Transverse colon (tissue), 4 donors: ENCODE measurements around the gene MAP3K12. TPM values are rescaled to one million over a fixed set of nuclear protein-coding genes. Genes with fewer than 3 reads are reported as not detected.

Source experiments
- DNase-seq: peaks from one replicate; pipeline ENCODE4 v3.0.0-alpha.2; 2019
- H3K27ac ChIP-seq, 4 donors: fragments of 200-600 bp; sonication (generic); 2 replicates each; pipeline ENCODE4 v1.5.1; 2016 to 2018; ENCODE audit warnings: inconsistent platforms in 4 of 4
- H3K27me3 ChIP-seq: fragments of 200-600 bp; sonication (generic); 2 replicates; pipeline ENCODE4 v1.5.1; 2017; ENCODE audit warnings: inconsistent platforms
- H3K36me3 ChIP-seq, 4 donors: fragments of 200-600 bp; sonication (generic); 2 replicates each; pipeline ENCODE4 v1.5.1; 2017 to 2019; ENCODE audit warnings: inconsistent platforms in 4 of 4
- H3K4me1 ChIP-seq, 4 donors: fragments of 200-600 bp; sonication (generic); 2 replicates each; pipeline ENCODE4 v1.5.1; 2017 to 2020; ENCODE audit warnings: inconsistent platforms in 4 of 4
- H3K4me3 ChIP-seq, 4 donors: fragments of 200-600 bp; sonication (generic); 1 replicate in 1 of 4; 2 replicates in 3 of 4; pipeline versions ENCODE4 v1.5.1 to v1.6.1; 2017 to 2019; ENCODE audit warnings: inconsistent platforms in 4 of 4
- H3K9me3 ChIP-seq, 2 donors: fragments of 200-600 bp; sonication (generic); 2 replicates each; pipeline ENCODE4 v1.5.1; 2017 to 2019; ENCODE audit warnings: inconsistent platforms in 2 of 2
- CTCF ChIP-seq, 5 experiments: fragments of 200-600 bp in 3 of 5; fragments of 450-650 bp in 2 of 5; sonication (generic) in 3 of 5; IDR thresholded peaks; 1 replicate in 2 of 5; 2 replicates in 3 of 5; pipeline ENCODE4 v1.5.1; 2016 to 2017; ENCODE audit warnings: antibody characterized with exemption in 5 of 5, inconsistent platforms in 3 of 5, mild to moderate bottlenecking in 2 of 5, moderate library complexity in 1 of 5
- EP300 ChIP-seq: sonication (generic); formaldehyde crosslinking; IDR thresholded peaks from one replicate; pipeline ENCODE4 v1.6.1; 2017; ENCODE audit warnings: antibody characterized with exemption, low read depth
- POLR2A ChIP-seq: fragments of 450-650 bp; IDR thresholded peaks from one replicate; pipeline ENCODE4 v1.6.1; 2016; ENCODE audit warnings: antibody characterized with exemption, mild to moderate bottlenecking, moderate library complexity
- POLR2AphosphoS5 ChIP-seq, 3 donors: sonication (generic); formaldehyde crosslinking; IDR thresholded peaks; one replicate each; pipeline ENCODE4 v1.6.1; 2016; ENCODE audit warnings: antibody characterized with exemption in 3 of 3
- WGBS, 2 donors: methylation state at CpG; one replicate each; pipeline ENCODE4 v1.1.5; 2018; ENCODE audit warnings: low coverage in 1 of 2; 5-methylcytosine and 5-hydroxymethylcytosine counted together
- in situ Hi-C, 4 donors: fragments of 200-750 bp; cut with MboI; loops; one replicate each; pipeline versions ENCODE4 v1.15.0 to v1.15.1; 2017; ENCODE audit warnings: low sequenced_read_pairs in 3 of 4, low pct_ligation_motif_present in 1 of 4, low pct_unique_long_range_greater_than_20kb in 1 of 4
- intact Hi-C: fragments of 100-400 bp; cut with DNase I; formaldehyde crosslinking; loops from one replicate; pipeline ENCODE4 v1.15.1; 2023; ENCODE audit warnings: low total_unique reads
- total RNA-seq, 4 donors: library from RNA; depleted of rRNA; stranded (reverse); fragments of >200 nt; gene quantifications; one replicate each; pipeline ENCODE4 v1.1.0, GENCODE V29; 2016

The MAP3K12 gene
- total RNA-seq, 4 donors from 2014 or later, result 6.8 to 20.9 (median 10.3) TPM

GRCh38 chr12:53461591-53461990 is 37.7 kb downstream of the MAP3K12 start:
- H3K36me3 ChIP-seq, result peaks cover 1 to 98% (median 52%) of the 10 kb centered on the region in 4 donors
- no peaks in the 10 kb centered on the region for H3K9me3 ChIP-seq
- H3K4me1 ChIP-seq, result peaks cover 0 to 3% (median 0%) of the 10 kb centered on the region in 4 donors
- in situ Hi-C loops, result no loop called here
- H3K27me3 ChIP-seq, result no peaks in the 10 kb centered on the region
- WGBS, 2 donors, result 86 to 90% methylated on average over 3 to 8 of the region's 8 CpGs
- H3K4me3 ChIP-seq, result no peak overlapping the region
- H3K27ac ChIP-seq, result no peak overlapping the region
- intact Hi-C loops, result no loop called here
- TF ChIP-seq POLR2AphosphoS5 (IDR thresholded peaks at IDR 0.05) (no peak), EP300 (no peak), CTCF (IDR thresholded peaks at IDR 0.05) (no peak), POLR2A (no peak)
- no peak for DNase-seq

GRCh38 chr12:53461059-53461458 is 38.2 kb downstream of the MAP3K12 start:
- TF ChIP-seq POLR2A (no peak), CTCF (IDR thresholded peaks at IDR 0.05) (no peak), EP300 (no peak), POLR2AphosphoS5 (IDR thresholded peaks at IDR 0.05) (no peak)
- H3K27me3 ChIP-seq, result no peaks in the 10 kb centered on the region
- H3K4me1 ChIP-seq, result peaks cover 0 to 3% (median 0%) of the 10 kb centered on the region in 4 donors
- DNase-seq, result no peak
- WGBS, 2 donors, result 80 to 100% methylated on average over 1 to 3 of the region's 3 CpGs
- intact Hi-C loops (no loop called here), in situ Hi-C loops (no loop called here)
- H3K27ac ChIP-seq, result no peak overlapping the region
- no peaks in the 10 kb centered on the region for H3K9me3 ChIP-seq
- H3K4me3 ChIP-seq, result no peak overlapping the region
- peaks cover 1 to 98% (median 52%) of the 10 kb centered on the region in 4 donors for H3K36me3 ChIP-seq

- intact Hi-C loops, result no loop called here
- no peaks in the 10 kb centered on the region for H3K9me3 ChIP-seq
- TF ChIP-seq EP300 (no peak), POLR2AphosphoS5 (IDR thresholded peaks at IDR 0.05) (no peak), CTCF (IDR thresholded peaks at IDR 0.05) (no peak), POLR2A (no peak)
- no peak overlapping the region for H3K4me3 ChIP-seq
- no peaks in the 10 kb centered on the region for H3K27me3 ChIP-seq
- peaks cover 2 to 7% (median 5%) of the 10 kb centered on the region in 4 donors for H3K4me1 ChIP-seq
- WGBS, 2 donors, result 73 to 78% methylated on average over 4 of the region's 4 CpGs
- H3K36me3 ChIP-seq, result peaks cover 0 to 100% (median 52%) of the 10 kb centered on the region in 4 donors
- H3K27ac ChIP-seq, result no peak overlapping the region
- DNase-seq, result no peak
- in situ Hi-C loops, result no loop called here
Observed at GRCh38 chr12:53459097-53459496, 40.2 kb downstream of the MAP3K12 start.

- Histone ChIP-seq H3K4me3 (no peak overlapping the region), H3K27me3 (no peaks in the 10 kb centered on the region), H3K9me3 (no peaks in the 10 kb centered on the region), H3K4me1 (peaks cover 9 to 19% (median 15%) of the 10 kb centered on the region in 4 donors), H3K27ac (no peak overlapping the region), H3K36me3 (peaks cover 0 to 82% (median 38%) of the 10 kb centered on the region in 4 donors)
- 75 to 77% methylated on average over 5 to 6 of the region's 6 CpGs for WGBS, 2 donors
- TF ChIP-seq EP300 (no peak), POLR2AphosphoS5 (IDR thresholded peaks at IDR 0.05) (no peak), CTCF (IDR thresholded peaks at IDR 0.05) (no peak), POLR2A (no peak)
- in situ Hi-C loops, result no loop called here
- DNase-seq, result no peak
- intact Hi-C loops, result no loop called here
Observed at GRCh38 chr12:53456654-53457366, 42.4 kb downstream of the MAP3K12 start.
